ENCODE measurements around the gene INPP4B.

The INPP4B gene

DNA sequence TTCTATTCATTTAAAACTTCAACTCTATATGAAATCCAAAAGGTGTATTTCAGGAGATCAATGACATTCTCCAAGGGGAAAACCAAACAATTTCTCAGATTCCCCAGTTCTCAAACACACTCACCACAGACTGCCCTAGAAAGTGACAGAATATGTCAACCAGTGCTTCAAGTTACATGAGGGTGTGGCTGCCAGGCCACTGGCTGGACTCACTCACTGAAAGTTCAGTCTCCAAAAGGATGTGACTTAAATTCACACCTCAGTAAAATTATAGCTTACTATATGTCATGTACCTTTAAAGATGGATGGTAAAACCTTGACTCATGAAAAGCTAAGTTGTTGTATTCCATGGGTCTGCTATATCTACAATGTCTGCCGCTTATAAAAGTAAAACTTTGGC is 7.3 kb downstream of the INPP4B start:
- Histone ChIP-seq H4K20me1 (no peaks in the 10 kb centered on the region), H3K4me3 (no peak overlapping the region), H3K27me3 (peaks cover 2 to 6% (median 3%) of the 10 kb centered on the region in 11 experiments; a peak in 20 of 22 replicates), H3K9me3 (replicated peaks in 1 of 11) (no peaks in the 10 kb centered on the region), H3K4me1 (no peaks in the 10 kb centered on the region), H3K27ac (no peak overlapping the region), H3K9ac (no peak overlapping the region), H3K36me3 (no peaks in the 10 kb centered on the region), H3K4me2 (no peak overlapping the region)
- no peak for TF ChIP-seq Cebpa-rat (IDR thresholded peaks at IDR 0.05)

DNA sequence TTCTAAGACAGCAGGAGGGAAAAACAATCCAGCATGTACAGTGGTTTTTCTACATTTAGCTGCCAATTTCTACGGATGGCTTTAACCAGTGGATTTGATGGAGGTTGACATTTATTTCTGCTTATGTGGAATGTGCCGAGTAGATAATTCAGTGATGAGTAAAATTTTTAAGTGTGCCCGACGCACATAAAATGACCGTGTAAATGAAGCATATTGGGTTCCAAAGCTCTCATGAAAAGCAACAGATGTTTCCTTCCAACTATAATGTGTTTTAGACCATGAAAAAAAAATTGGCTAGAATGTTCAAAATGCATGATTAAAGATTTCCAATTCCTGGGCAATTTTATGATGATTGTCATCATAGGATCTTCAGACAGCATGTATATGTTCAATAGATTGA is 14.1 kb downstream of the INPP4B start:
- Histone ChIP-seq H3K36me3 (no peaks in the 10 kb centered on the region), H3K4me3 (no peak overlapping the region), H3K4me1 (no peaks in the 10 kb centered on the region), H4K20me1 (no peaks in the 10 kb centered on the region), H3K27ac (no peak overlapping the region), H3K27me3 (no peaks in the 10 kb centered on the region), H3K4me2 (no peak overlapping the region), H3K9ac (no peak overlapping the region), H3K9me3 (replicated peaks in 1 of 11) (no peaks in the 10 kb centered on the region)
- no peak for TF ChIP-seq Cebpa-rat (IDR thresholded peaks at IDR 0.05)

DNA sequence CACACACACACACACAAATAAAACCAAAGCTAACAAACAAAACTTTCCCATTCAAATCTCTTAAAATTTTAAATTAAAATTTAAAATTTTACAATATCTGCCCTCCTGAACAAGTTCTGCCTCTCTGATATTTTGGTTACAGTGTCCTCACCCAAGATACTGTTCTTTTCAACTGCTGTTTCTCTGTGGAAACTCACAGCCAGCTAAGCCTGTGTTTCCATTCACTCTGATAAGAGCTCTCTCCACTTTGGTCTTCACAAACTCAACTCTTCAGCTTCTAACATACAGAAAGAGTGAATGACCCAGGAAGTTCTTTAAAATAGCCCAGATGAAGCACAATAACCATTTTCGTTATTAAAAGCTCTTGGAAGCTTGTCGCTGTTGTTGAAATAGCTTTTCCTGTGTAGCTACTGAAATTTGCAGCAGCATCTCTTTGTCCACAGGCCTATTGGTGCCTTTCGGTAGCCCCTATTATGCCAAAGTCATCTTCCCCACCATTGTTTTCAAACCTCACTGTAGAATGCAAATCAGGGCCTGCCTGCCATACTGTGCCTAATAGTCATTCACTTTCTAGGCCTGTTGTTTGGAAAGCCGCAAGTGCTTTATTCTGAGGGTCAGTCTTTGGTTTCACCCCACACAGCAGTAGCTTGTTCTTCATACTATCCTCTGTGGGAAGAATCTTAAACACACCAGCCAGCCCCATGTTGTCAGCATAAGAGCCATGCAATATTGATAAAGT is 19.4 kb downstream of the INPP4B start:
- H3K9ac ChIP-seq = no peak overlapping the region
- no peak for TF ChIP-seq Cebpa-rat (IDR thresholded peaks at IDR 0.05)

DNA sequence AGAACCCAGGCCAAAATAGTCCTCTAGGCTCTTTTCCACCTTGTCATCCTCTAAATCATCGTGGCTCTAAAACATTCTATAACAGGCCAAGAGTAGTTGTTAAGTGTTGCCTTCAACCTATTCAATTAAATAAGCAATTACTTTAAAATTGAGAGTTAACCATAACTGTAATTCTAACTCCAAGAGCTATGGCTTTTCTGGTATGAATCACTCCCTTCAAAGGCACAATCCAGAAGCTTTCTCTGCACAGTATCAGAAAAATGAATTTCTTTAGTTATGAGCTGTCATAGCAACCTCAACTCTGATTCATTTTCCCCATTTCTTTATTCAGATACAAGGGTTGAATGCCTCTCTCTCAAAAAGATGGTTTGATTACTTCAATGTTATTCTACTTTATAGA is 21.7 kb downstream of the INPP4B start:
- Histone ChIP-seq H3K9me3 (replicated peaks in 1 of 11) (peaks cover 0 to 16% (median 12%) of the 10 kb centered on the region in 11 experiments; a peak in 11 of 22 replicates), H3K4me2 (no peak overlapping the region), H3K27me3 (no peaks in the 10 kb centered on the region), H3K36me3 (no peaks in the 10 kb centered on the region), H3K9ac (no peak overlapping the region), H3K4me3 (no peak overlapping the region), H3K4me1 (peaks cover 0 to 10% (median 2%) of the 10 kb centered on the region in 10 experiments; a peak in 8 of 20 replicates), H4K20me1 (no peaks in the 10 kb centered on the region), H3K27ac (no peak overlapping the region)
- TF ChIP-seq Cebpa-rat (IDR thresholded peaks at IDR 0.05) = no peak

More for the DNA sequence above, 19.4 kb downstream of the INPP4B start:
- H4K20me1 ChIP-seq = no peaks in the 10 kb centered on the region
- H3K36me3 ChIP-seq = no peaks in the 10 kb centered on the region
- no peaks in the 10 kb centered on the region for H3K4me1 ChIP-seq
- H3K4me2 ChIP-seq = no peak overlapping the region
- no peak overlapping the region for H3K4me3 ChIP-seq
- no peaks in the 10 kb centered on the region for H3K27me3 ChIP-seq
- no peak overlapping the region for H3K27ac ChIP-seq
- no peaks in the 10 kb centered on the region for H3K9me3 ChIP-seq (replicated peaks in 1 of 11)

DNA sequence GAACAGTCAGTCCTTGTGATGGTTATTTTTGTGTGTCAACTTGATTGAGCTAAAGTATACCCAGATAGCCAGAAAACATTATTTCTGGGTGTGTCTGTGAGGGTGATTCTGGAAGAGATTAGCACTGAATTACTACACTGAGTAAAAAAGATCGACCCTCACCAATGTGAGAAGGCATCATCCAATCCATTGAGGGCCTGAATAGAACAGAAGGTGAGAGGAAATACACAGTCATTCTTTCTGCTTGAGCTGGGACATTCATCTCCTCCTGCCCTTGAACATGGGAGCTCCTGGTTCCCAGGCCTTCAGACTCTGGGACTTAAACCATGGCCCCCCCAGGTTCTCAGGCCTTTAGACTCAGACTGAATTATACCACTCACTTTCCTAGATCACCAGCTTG is 22.3 kb downstream of the INPP4B start:
- Histone ChIP-seq H3K4me1 (peaks cover 0 to 15% (median 4%) of the 10 kb centered on the region in 10 experiments; a peak in 11 of 20 replicates), H3K27me3 (no peaks in the 10 kb centered on the region), H3K9ac (no peak overlapping the region), H3K9me3 (replicated peaks in 1 of 11) (peaks cover 0 to 20% (median 12%) of the 10 kb centered on the region in 11 experiments; a peak in 11 of 22 replicates), H3K27ac (no peak overlapping the region), H3K4me3 (no peak overlapping the region), H3K36me3 (no peaks in the 10 kb centered on the region), H3K4me2 (no peak overlapping the region), H4K20me1 (no peaks in the 10 kb centered on the region)
- TF ChIP-seq Cebpa-rat (IDR thresholded peaks at IDR 0.05) = no peak

DNA sequence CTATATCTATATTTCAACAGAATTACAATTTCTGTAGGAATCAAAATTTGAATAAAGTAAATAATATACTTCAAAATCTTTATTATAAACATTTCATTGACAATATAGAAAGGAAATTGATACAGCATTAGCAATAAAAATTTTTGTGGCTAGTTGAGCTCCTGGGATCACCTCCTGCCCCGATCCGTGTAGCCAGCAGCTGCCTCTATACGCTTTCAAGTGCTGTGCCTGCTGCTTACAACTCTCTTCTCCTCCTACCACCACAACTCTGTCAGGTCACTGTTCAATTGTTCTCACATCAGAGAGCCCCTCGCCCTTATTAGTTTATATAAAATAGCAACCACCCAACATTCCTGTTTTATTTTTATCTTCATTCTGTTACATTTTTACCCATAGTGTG is 27.6 kb downstream of the INPP4B start:
- Histone ChIP-seq H3K27ac (peak overlapping the region in 9 of 11 experiments; percentile 50 to 66 (median 59); a peak in 15 of 22 replicates), H3K4me3 (no peak overlapping the region), H3K9ac (no peak overlapping the region; a peak in 1 of 22 replicates), H3K9me3 (replicated peaks in 1 of 11) (peaks cover 0 to 20% (median 12%) of the 10 kb centered on the region in 11 experiments; a peak in 11 of 22 replicates), H3K4me2 (peak overlapping the region; percentile 50 to 82 (median 62); a peak in 17 of 22 replicates), H3K36me3 (no peaks in the 10 kb centered on the region), H3K4me1 (peaks cover 17 to 52% (median 26%) of the 10 kb centered on the region in 10 experiments), H3K27me3 (no peaks in the 10 kb centered on the region), H4K20me1 (no peaks in the 10 kb centered on the region)
- TF ChIP-seq Cebpa-rat (IDR thresholded peaks at IDR 0.05) = no peak

DNA sequence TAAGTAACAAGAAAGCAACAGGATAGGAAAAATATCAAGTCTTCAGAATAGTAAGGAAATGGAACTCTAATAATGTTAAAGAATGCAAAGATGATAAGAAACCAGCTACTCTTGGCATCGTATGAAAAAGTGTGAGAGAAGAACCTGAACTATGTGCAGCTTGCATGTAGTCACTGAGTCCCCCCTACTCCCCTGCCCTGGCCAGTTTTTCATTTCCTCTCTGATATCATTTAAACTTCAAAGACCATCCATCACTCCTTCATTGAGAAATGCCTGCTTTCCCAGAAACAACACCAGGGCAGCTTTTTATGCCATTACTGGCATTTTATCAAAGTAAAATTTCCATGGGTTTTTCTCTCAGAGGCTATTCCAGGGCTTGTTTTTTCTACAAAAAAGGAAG is 28.1 kb downstream of the INPP4B start:
- Histone ChIP-seq H3K4me2 (peak overlapping the region; percentile 50 to 82 (median 70); a peak in 21 of 22 replicates), H3K4me1 (peaks cover 17 to 52% (median 26%) of the 10 kb centered on the region in 10 experiments), H3K9me3 (replicated peaks in 1 of 11) (peaks cover 0 to 20% (median 12%) of the 10 kb centered on the region in 11 experiments; a peak in 11 of 22 replicates), H3K27ac (peak overlapping the region in 10 of 11 experiments; percentile 50 to 66 (median 62); a peak in 20 of 22 replicates), H4K20me1 (no peaks in the 10 kb centered on the region), H3K36me3 (no peaks in the 10 kb centered on the region), H3K9ac (peak overlapping the region in 2 of 11 experiments; percentile 6 to 38; a peak in 3 of 22 replicates), H3K4me3 (no peak overlapping the region; a peak in 1 of 20 replicates), H3K27me3 (no peaks in the 10 kb centered on the region)
- TF ChIP-seq Cebpa-rat (IDR thresholded peaks at IDR 0.05) = no peak

DNA sequence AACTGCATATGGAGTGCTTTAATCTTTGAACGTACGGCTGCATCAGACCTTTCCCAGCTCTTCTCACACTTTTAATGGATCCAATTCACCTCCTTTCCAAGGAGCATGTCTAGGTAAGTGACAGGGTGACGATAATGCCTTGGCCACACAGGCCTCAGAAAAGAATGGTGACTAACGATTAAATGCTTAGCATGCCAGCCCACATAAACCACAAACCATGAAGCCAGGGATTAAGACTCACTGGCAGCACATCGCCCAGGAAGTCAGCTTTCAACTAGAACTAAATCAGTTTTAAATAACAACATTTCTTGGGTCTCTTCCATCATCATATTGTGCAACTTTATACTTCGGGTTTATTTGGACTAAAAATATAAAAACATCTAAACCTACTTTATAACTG is 28.7 kb downstream of the INPP4B start:
- peak overlapping the region in 2 of 11 experiments; percentile 6 to 38; a peak in 3 of 22 replicates for H3K9ac ChIP-seq
- no peaks in the 10 kb centered on the region for H4K20me1 ChIP-seq
- no peaks in the 10 kb centered on the region for H3K36me3 ChIP-seq
- peaks cover 0 to 20% (median 12%) of the 10 kb centered on the region in 11 experiments; a peak in 11 of 22 replicates for H3K9me3 ChIP-seq (replicated peaks in 1 of 11)
- H3K4me1 ChIP-seq = peaks cover 17 to 52% (median 26%) of the 10 kb centered on the region in 10 experiments
- H3K27ac ChIP-seq = peak overlapping the region in 10 of 11 experiments; percentile 50 to 66 (median 62); a peak in 21 of 22 replicates
- peak in 3 of 11 experiments; percentile 15 to 36 (median 35); a peak in 2 of 22 replicates for TF ChIP-seq Cebpa-rat (IDR thresholded peaks at IDR 0.05)
- no peaks in the 10 kb centered on the region for H3K27me3 ChIP-seq
- peak overlapping the region; percentile 50 to 82 (median 70) for H3K4me2 ChIP-seq
- H3K4me3 ChIP-seq = no peak overlapping the region; a peak in 1 of 20 replicates

DNA sequence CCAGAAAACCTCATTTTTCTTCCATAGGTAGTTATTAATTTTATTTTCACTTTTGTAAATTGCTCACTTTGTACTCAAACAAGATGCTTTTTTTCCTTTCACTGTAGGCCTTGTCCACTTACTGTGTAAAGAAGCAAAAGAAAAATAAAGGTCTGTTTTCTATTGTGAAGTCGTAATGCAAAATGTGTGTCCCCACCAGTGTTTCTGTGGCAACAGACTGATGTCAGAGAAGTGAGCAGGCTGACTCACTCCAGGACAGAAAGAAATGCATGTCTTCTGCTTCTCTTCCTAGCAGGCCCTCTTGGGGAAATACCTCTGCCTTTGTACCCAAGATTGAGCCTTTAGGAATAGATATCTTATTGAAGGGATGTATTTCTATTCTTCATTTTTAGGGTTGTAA is 30.3 kb downstream of the INPP4B start:
- Histone ChIP-seq H3K4me3 (no peak overlapping the region), H3K27me3 (no peaks in the 10 kb centered on the region), H3K4me2 (peak overlapping the region in 5 of 11 experiments; percentile 13 to 52 (median 23); a peak in 7 of 22 replicates), H3K4me1 (peaks cover 17 to 52% (median 26%) of the 10 kb centered on the region in 10 experiments), H3K9ac (no peak overlapping the region), H4K20me1 (no peaks in the 10 kb centered on the region), H3K36me3 (no peaks in the 10 kb centered on the region), H3K27ac (peak overlapping the region in 1 of 11 experiments; percentile 40; a peak in 1 of 22 replicates), H3K9me3 (replicated peaks in 1 of 11) (peaks cover 0 to 18% (median 12%) of the 10 kb centered on the region in 11 experiments; a peak in 11 of 22 replicates)
- TF ChIP-seq Cebpa-rat (IDR thresholded peaks at IDR 0.05) = no peak
